Measurements from ENCODE around the gene CDY2B.
"Not testable (repeated sequence)": the region's sequence is repeated elsewhere in the genome, so short reads cannot be mapped to it uniquely, and the experiment has no call there.

GRCh38 chrY:17849131-17849530 lies 30.9 kb downstream of the CDY2B start:
- TF ChIP-seq CREM (IDR thresholded peaks at IDR 0.05; ENCODE audit: low read depth); POLR2G (IDR thresholded peaks at IDR 0.05; ENCODE audit: low read depth, low read length); STAT6 (CRISPR knock-in tag; IDR thresholded peaks at IDR 0.05); ZC3H8 (IDR thresholded peaks at IDR 0.05); GABPA (tag; conservative IDR thresholded peaks at IDR 0.05; ENCODE audit: low read depth); CTCF (IDR thresholded peaks at IDR 0.05 in 2 of 3, conservative IDR thresholded peaks at IDR 0.05 in 1 of 3; ENCODE audit: insufficient read depth in 2 of 3, low read depth in 1 of 3, low read length in 3 of 3); NFYB (IDR thresholded peaks at IDR 0.05; ENCODE audit: extremely low read depth, insufficient read length); RCOR1 (IDR thresholded peaks at IDR 0.05; ENCODE audit: borderline replicate concordance in 1 of 2, low read depth in 2 of 2, low read length in 2 of 2); HMG20A (CRISPR knock-in tag; conservative IDR thresholded peaks at IDR 0.05); NR1H2 (CRISPR knock-in tag; IDR thresholded peaks at IDR 0.05): not testable (repeated sequence)

Measured in K562 (cell line).